ENCODE measurements around the gene AKAP6.
"Not testable (repeated sequence)": the region's sequence is repeated elsewhere in the genome, so short reads cannot be mapped to it uniquely, and the experiment has no call there.

AKAP6 gene

GRCh38 chr14:32453857-32454810 lies 125.0 kb downstream of the AKAP6 start:
- DNase-seq = no peak

DNA sequence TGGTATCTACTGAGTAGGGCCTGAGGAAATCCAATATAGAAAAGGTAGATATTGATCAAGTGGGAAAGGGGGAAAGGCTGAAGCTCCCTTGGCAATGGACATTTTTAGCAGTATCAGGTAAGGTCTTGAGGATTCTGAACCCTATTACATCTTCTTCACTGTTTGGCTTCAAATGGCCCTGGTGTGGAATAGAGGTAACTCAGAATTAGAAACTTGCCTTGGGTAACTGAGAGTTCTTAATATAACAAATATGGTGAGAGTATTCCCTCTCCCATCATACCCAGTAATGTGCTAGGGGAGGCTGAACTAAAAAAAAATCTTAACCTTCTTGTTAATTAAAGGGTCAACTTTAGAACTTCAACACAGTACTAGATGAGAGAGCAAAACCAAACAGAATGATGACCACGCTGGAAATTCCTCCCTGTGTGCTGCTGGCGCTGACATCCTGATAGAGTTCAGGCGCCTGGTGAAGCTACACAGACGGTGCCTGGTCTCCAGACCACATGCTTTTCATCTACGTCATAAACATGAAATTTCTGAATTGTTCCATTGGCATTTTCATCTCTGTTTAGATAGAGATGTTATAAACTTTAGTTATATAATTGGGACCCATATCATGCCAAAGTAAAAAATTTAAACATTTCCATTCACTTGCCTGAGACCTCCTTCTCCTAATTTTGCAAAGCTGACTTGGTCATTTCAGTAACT lies 128.3 kb downstream of the AKAP6 start:
- no peak for DNase-seq

GRCh38 chr14:32458720-32459119 lies 129.6 kb downstream of the AKAP6 start:
- no peak for DNase-seq

DNA sequence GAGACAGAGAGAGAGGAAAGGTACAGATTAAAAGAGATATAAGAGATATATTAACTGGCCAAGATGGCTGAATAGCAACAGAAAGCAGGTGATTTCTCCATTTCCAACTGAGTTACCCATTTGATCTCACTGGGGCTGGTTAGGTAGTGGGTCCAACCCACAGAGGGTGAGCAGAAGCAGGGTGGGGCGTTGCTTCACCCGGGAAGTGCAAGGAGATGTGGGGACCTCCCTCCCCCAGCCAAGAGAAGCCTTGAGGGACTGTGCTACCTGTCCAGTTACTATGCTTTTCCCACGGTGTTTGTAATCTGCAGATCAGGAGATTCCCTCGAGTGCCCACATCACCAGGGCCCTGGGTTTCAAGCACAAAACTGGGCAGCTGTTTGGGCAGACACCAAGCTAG lies 131.2 kb downstream of the AKAP6 start:
- no peak for DNase-seq

DNA sequence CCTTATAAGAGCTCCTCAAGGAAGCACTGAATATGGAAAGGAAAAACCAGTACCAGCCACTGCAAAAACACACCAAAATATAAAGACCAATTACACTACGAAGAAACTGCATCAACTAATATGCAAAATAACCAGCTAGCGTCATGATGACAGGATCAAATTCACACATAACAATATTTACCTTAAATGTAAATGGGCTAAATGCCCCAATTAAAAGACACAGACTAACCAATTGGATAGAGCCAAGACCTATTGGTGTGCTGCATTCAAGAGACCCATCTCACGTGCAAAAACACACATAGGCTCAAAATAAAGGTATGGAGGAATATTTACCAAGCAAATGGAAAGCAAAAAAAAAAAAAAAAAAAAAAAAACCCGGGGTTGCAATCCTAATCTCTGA lies 133.5 kb downstream of the AKAP6 start:
- not testable (repeated sequence) for DNase-seq

- no peak for DNase-seq
Measured at GRCh38 chr14:32468955-32469354, 139.9 kb downstream of the AKAP6 start.

- no peak for DNase-seq
Measured at GRCh38 chr14:32469388-32470160, 140.5 kb downstream of the AKAP6 start.

DNA sequence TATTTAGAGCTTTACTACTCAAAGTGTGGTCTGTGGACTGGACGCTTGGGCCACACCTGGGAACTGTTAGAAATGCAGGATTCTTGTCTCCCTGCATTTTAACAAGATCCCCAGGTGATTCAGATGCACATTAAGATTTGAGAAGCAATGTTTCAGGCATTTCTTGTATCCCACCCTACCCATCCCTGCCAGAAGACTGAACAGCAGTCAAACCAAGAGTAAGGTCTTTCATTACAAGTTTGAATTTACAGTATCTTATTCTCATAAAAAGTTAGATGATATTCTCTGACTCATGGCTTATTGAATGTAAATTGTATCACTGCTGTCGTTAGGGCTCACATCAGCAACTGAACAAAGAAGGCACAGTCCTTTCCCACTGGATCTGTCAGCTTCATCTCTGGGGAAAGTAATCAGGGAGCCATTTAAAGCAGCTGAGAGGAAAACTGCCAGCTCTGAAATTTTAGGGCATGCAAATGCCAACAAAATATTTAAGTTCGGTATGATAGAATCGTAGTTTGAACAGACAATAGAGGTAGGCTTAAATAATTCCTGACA lies 141.1 kb downstream of the AKAP6 start:
- no peak for DNase-seq

DNA sequence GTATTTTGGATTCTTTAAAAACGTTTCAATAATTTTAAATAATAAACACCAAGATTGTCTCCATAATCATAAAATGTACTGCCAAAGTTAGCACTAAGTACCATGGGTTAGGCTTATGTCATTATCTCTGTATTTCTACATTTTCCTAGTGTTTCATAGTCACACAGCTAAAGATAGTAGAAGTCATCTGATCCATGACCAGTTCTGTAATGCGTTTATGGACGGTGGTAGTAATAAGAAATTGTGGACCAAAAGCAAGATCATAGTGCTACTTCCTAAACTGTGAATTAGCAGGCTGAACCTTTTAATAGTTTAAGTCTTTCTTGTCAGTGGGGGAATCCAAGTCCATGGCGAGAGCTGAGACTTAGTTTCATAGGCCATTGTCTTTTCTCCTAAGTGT lies 142.1 kb downstream of the AKAP6 start:
- DNase-seq = no peak

GRCh38 chr14:32472076-32472475 lies 143.0 kb downstream of the AKAP6 start:
- DNase-seq = no peak

DNA sequence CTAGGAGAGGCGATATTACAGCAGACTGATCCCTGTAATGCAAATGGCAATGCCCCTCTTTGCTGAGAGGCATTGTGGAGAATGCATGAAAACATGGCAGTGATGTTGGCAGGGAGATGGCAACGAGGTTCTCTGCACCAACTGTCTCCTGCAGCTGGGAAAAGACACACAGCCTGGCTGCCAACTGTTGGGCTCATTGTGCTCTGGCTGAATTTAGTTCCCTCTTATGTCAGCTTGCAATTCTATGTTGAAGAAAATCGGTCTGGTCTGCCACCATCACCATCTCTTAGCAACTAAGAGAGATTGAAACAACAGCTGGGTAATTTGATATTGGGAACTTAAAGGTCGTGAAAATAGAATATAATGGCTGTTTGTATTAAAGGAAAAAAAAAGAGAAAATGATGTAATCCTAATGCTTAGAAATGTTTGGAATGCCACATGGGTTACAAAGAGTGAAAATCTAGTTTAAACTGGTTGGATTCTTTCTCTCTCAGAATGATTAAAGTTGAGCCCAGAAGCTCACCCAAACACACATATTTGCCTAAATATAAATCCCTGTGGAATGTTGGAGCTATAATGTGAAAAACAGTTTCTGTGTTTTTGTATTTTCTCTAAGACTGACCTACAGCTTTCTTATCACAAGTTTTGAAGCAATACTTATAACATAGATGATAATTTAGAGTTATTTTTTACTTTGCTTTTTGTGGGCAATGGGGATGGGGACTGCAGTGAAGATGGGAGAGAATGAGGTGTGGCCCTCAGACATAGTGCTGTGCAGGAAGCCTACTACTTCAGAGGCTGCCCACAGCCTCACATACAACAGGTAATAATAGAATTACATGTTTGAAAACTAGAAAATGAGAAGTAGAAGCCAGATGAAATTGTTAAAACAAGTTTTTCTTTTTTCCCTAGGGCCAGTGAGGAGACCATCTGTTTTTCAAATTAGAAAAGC lies 143.7 kb downstream of the AKAP6 start:
- no peak for DNase-seq

GRCh38 chr14:32473464-32473855 lies 144.4 kb downstream of the AKAP6 start:
- DNase-seq = no peak

DNA sequence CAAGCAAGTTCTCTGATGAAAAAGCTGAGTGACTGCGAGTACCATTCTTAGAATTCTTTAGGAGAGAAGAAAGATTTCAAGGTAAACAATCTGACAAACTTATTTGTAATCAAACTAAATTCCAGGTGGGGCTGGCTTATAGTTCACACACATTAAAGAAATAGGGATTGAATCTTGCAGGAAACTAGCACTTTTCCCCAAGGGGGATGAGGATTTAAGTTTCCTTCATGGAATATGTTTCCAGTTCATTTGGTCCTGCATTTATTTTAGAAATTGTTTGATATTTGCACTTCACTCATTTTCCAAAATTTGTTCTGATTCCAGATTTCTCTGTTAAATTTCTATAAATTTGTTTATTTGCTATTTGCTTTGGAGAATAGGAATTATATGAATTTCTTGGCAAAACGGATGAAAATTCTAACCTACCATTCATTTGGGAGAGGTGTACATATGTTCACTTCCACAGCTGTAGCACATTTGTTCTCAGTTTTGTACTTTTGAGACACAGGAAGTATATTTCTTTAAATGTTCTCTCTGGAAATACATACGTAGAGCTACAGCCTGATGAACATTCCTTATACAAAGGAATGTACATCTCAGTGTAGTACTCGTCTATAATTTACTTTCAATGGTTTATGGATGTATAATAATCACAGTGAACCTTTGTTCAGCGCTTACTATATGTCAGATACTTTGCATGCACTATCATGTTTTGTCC lies 145.5 kb downstream of the AKAP6 start:
- no peak for DNase-seq

- no peak for DNase-seq
Measured at GRCh38 chr14:32476532-32476931, 147.4 kb downstream of the AKAP6 start.

- no peak for DNase-seq
Measured at GRCh38 chr14:32477396-32477795, 148.3 kb downstream of the AKAP6 start.

- no peak for DNase-seq
Measured at GRCh38 chr14:32478050-32478449, 149.0 kb downstream of the AKAP6 start.

- no peak for DNase-seq
Measured at GRCh38 chr14:32480337-32480736, 151.2 kb downstream of the AKAP6 start.

- DNase-seq = no peak
Measured at GRCh38 chr14:32481707-32482106, 152.6 kb downstream of the AKAP6 start.

DNA sequence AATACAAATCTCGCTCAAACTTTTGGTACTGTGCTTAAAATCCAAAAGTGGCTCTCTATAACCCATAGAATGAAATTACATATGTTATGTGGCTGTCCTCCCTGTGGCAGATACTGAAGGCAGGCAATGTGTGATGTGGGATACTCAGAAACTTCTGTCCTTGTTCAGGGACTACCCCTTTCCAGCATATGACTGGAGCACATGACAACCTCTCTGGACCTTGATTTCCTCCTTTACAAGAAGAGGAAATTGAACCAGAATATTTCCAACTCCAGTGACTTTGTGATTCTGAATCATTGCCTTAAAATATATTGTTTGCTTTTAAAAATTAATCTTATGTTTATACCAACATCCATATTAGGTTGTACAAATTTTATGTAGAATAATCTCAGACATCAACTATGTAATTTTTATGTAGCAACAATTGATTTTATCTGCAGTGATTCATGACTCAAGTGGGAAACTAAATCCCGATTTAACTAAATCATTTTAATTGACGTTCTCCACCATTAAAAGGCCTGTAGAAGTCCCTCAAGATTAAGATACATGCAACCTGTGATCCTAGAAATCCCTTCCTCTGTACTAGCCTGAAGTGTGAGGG lies 162.4 kb downstream of the AKAP6 start:
- no peak for DNase-seq

- no peak for DNase-seq
Measured at GRCh38 chr14:32492457-32492856, 163.4 kb downstream of the AKAP6 start.
